H9 (cell line): ENCODE data around the gene FHL1. TPM values are rescaled to one million over a fixed set of nuclear protein-coding genes. Genes with fewer than 3 reads are reported as not detected.

ENCODE experiments used
- DNase-seq: peaks from one replicate; pipeline ENCODE4 v3.0.0-alpha.2; 2017
- H2AFZ ChIP-seq: one replicate; pipeline ENCODE4 v1.6.1; 2013; ENCODE audit warnings: mild to moderate bottlenecking, low read length, control low read depth, moderate library complexity
- H2AK5ac ChIP-seq: 2 replicates; pipeline ENCODE4 v1.6.1; 2013; ENCODE audit warnings: low read length, control low read depth, mixed read lengths; ENCODE audit not compliant: insufficient read length
- H2BK120ac ChIP-seq: one replicate; pipeline ENCODE4 v1.6.1; 2013; ENCODE audit warnings: low read depth, mild to moderate bottlenecking, low read length, control low read depth, inconsistent platforms; ENCODE audit not compliant: poor library complexity, severe bottlenecking
- H2BK12ac ChIP-seq: 2 replicates; pipeline ENCODE4 v1.6.1; 2013; ENCODE audit warnings: low read length, control low read depth, mixed read lengths, low read depth; ENCODE audit not compliant: insufficient read length
- H2BK15ac ChIP-seq: 2 replicates; pipeline ENCODE4 v1.6.1; 2013; ENCODE audit warnings: low read depth, low read length, control low read depth
- H2BK20ac ChIP-seq: one replicate; pipeline ENCODE4 v1.6.1; 2013; ENCODE audit warnings: low read depth, mild to moderate bottlenecking, low read length, control low read depth, inconsistent platforms; ENCODE audit not compliant: poor library complexity, severe bottlenecking
- H2BK5ac ChIP-seq: 2 replicates; pipeline ENCODE4 v1.6.1; 2013; ENCODE audit warnings: low read length, control low read depth, mixed read lengths; ENCODE audit not compliant: insufficient read length
- H3K14ac ChIP-seq: 2 replicates; pipeline ENCODE4 v1.6.1; 2013; ENCODE audit warnings: low read length, control low read depth; ENCODE audit not compliant: insufficient read depth
- H3K18ac ChIP-seq: 2 replicates; pipeline ENCODE4 v1.6.1; 2013; ENCODE audit warnings: low read depth, mild to moderate bottlenecking, mixed read lengths, low read length, control low read depth; ENCODE audit not compliant: insufficient read length
- H3K23ac ChIP-seq: 2 replicates; pipeline ENCODE4 v1.6.1; 2013; ENCODE audit warnings: low read length, control low read depth, mixed read lengths, low read depth; ENCODE audit not compliant: insufficient read length
- H3K23me2 ChIP-seq: 2 replicates; pipeline ENCODE4 v1.6.1; 2013; ENCODE audit warnings: low read depth, mild to moderate bottlenecking, mixed read lengths, low read length, control low read depth; ENCODE audit not compliant: insufficient read length, poor library complexity, severe bottlenecking
- H3K27ac ChIP-seq: 2 replicates; pipeline ENCODE4 v1.5.1; 2013; ENCODE audit warnings: low read length, control low read depth, mixed read lengths, low read depth; ENCODE audit not compliant: insufficient read length
- H3K27me3 ChIP-seq: 2 replicates; pipeline ENCODE4 v1.6.1; 2013; ENCODE audit warnings: low read length, control low read depth, inconsistent platforms; ENCODE audit not compliant: insufficient read depth
- H3K4ac ChIP-seq: 2 replicates; pipeline ENCODE4 v1.6.1; 2013; ENCODE audit warnings: low read depth, mild to moderate bottlenecking, control low read depth, inconsistent platforms, low read length, moderate library complexity
- H3K4me1 ChIP-seq: 2 replicates; pipeline ENCODE4 v1.6.1; 2013; ENCODE audit warnings: low read length, control low read depth, inconsistent platforms; ENCODE audit not compliant: insufficient read depth
- H3K4me2 ChIP-seq: 2 replicates; pipeline ENCODE4 v1.6.1; 2013; ENCODE audit warnings: low read length, control low read depth, mixed read lengths; ENCODE audit not compliant: insufficient read length, insufficient read depth
- H3K56ac ChIP-seq: 2 replicates; pipeline ENCODE4 v1.6.1; 2013; ENCODE audit warnings: low read depth, mild to moderate bottlenecking, mixed read lengths, low read length, control low read depth; ENCODE audit not compliant: insufficient read length
- H3K79me1 ChIP-seq: 2 replicates; pipeline ENCODE4 v1.6.1; 2013; ENCODE audit warnings: low read depth, mild to moderate bottlenecking, moderate library complexity, low read length, control low read depth, inconsistent platforms; ENCODE audit not compliant: insufficient read depth, poor library complexity, severe bottlenecking
- H3K79me2 ChIP-seq: 2 replicates; pipeline ENCODE4 v1.6.1; 2013; ENCODE audit warnings: low read length, control low read depth, inconsistent platforms; ENCODE audit not compliant: insufficient read depth
- H3K9ac ChIP-seq: 2 replicates; pipeline ENCODE4 v1.6.1; 2013; ENCODE audit warnings: low read length, control low read depth, mixed read lengths; ENCODE audit not compliant: insufficient read length; ENCODE audit errors: extremely low read depth
- H3K9me3 ChIP-seq: one replicate; pipeline ENCODE4 v1.6.1; 2013; ENCODE audit warnings: low read depth, low read length, inconsistent platforms; ENCODE audit not compliant: control insufficient read depth
- H3T11ph ChIP-seq: one replicate; pipeline ENCODE4 v1.6.1; 2013; ENCODE audit warnings: mild to moderate bottlenecking, low read length, control low read depth, inconsistent platforms
- H4K20me1 ChIP-seq: one replicate; pipeline ENCODE4 v1.6.1; 2013; ENCODE audit not compliant: control insufficient read depth, insufficient read length, insufficient read depth
- H4K5ac ChIP-seq: 2 replicates; pipeline ENCODE4 v1.6.1; 2013; ENCODE audit warnings: low read depth, mild to moderate bottlenecking, mixed read lengths, low read length, control low read depth; ENCODE audit not compliant: insufficient read length
- H4K8ac ChIP-seq: replicated peaks from 2 replicates; pipeline ENCODE4 v1.6.1; 2013; ENCODE audit warnings: low read length, control low read depth, mixed read lengths, low read depth; ENCODE audit not compliant: insufficient read length
- H4K91ac ChIP-seq: 2 replicates; pipeline ENCODE4 v1.6.1; 2013; ENCODE audit warnings: low read depth, mild to moderate bottlenecking, moderate library complexity, mixed read lengths, low read length, control low read depth; ENCODE audit not compliant: insufficient read length
- H3K27ac Mint-ChIP-seq, 3 experiments: 2 replicates in 2 of 3; 3 replicates in 1 of 3; pipeline ENCODE4 v1.8.0; 2020 to 2021; ENCODE audit warnings: mixed read lengths in 3 of 3, mild to moderate bottlenecking in 1 of 3, moderate library complexity in 1 of 3
- H3K27me3 Mint-ChIP-seq: 2 replicates; pipeline ENCODE4 v1.8.0; 2021; ENCODE audit warnings: low read depth, mild to moderate bottlenecking, moderate library complexity, mixed read lengths
- H3K36me3 Mint-ChIP-seq, 3 experiments: 2 replicates in 2 of 3; 3 replicates in 1 of 3; pipeline ENCODE4 v1.8.0; 2020 to 2021; ENCODE audit warnings: low read depth in 3 of 3, mixed read lengths in 3 of 3; ENCODE audit not compliant: insufficient read depth in 1 of 3
- H3K4me1 Mint-ChIP-seq, 2 experiments: 2 replicates each; pipeline ENCODE4 v1.8.0; 2020; ENCODE audit warnings: mixed read lengths in 2 of 2
- H3K4me3 Mint-ChIP-seq, 2 experiments: 2 replicates in 1 of 2; 3 replicates in 1 of 2; pipeline ENCODE4 v1.8.0; 2020 to 2021; ENCODE audit warnings: mild to moderate bottlenecking in 2 of 2, mixed read lengths in 2 of 2, moderate library complexity in 1 of 2
- H3K9me3 Mint-ChIP-seq, 2 experiments: 2 replicates in 1 of 2; 3 replicates in 1 of 2; pipeline ENCODE4 v1.8.0; 2020; ENCODE audit warnings: mild to moderate bottlenecking in 2 of 2, mixed read lengths in 2 of 2, moderate library complexity in 1 of 2
- WGBS: extraction: QIAGEN DNeasy Blood & Tissue Kit; methylation state at CpG from one replicate; pipeline ENCODE4 v1.1.7; 2013; ENCODE audit warnings: missing lambda C conversion rate, low lambda C conversion rate, mixed read lengths; ENCODE audit not compliant: insufficient read length; ENCODE audit errors: extremely low coverage; 5-methylcytosine and 5-hydroxymethylcytosine counted together
- total RNA-seq: library from RNA; stranded (reverse); gene quantifications from 2 replicates; pipeline ENCODE4 v1.2.1, GENCODE V29; 2021
- TF ChIP-seq, protein P1 (sequence below): fragments of 200-600 bp; sonication (generic); conservative IDR thresholded peaks from 3 replicates; pipeline ENCODE4 v1.8.0; 2021; ENCODE audit warnings: antibody characterized with exemption, mild to moderate bottlenecking

The FHL1 gene
- total RNA-seq, 1 experiment from 2014 or later, result 20.0 TPM

DNA sequence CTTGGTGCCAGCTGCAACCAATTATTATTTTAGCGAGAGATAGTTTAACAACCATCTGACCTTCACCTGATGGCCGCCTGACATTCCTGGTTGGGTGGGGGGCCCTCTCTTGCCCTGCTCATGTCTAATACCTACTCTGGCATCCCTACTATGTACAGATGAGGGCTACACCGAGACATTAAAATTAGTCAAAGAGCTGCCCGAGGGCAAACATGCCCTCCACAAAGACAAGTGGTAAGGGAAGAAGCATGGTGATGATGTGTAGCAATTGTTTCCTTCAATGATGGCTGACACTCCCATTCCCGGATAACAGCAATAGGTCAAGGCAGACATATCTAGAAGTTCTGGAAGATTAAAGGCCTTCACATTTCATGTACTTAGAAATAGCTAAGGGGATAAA is 54.3 kb downstream of the FHL1 start:
- no peaks in the 10 kb centered on the region for H3K27me3 ChIP-seq
- Mint-ChIP-seq H3K27me3 (no peaks in the 10 kb centered on the region), H3K4me1 (peaks cover 12 to 33% of the 10 kb centered on the region in 2 experiments), H3K9me3 (peaks cover 50 to 65% of the 10 kb centered on the region in 2 experiments), H3K27ac (no peak overlapping the region), H3K36me3 (peaks cover 2 to 3% (median 2%) of the 10 kb centered on the region in 3 experiments; a peak in 5 of 7 replicates), H3K4me3 (no peak overlapping the region)
- TF ChIP-seq, protein P1, sequence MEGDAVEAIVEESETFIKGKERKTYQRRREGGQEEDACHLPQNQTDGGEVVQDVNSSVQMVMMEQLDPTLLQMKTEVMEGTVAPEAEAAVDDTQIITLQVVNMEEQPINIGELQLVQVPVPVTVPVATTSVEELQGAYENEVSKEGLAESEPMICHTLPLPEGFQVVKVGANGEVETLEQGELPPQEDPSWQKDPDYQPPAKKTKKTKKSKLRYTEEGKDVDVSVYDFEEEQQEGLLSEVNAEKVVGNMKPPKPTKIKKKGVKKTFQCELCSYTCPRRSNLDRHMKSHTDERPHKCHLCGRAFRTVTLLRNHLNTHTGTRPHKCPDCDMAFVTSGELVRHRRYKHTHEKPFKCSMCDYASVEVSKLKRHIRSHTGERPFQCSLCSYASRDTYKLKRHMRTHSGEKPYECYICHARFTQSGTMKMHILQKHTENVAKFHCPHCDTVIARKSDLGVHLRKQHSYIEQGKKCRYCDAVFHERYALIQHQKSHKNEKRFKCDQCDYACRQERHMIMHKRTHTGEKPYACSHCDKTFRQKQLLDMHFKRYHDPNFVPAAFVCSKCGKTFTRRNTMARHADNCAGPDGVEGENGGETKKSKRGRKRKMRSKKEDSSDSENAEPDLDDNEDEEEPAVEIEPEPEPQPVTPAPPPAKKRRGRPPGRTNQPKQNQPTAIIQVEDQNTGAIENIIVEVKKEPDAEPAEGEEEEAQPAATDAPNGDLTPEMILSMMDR, result no peak
- H3K23me2 ChIP-seq, result no peaks in the 10 kb centered on the region
- H4K5ac ChIP-seq, result no peak overlapping the region
- H3K23ac ChIP-seq, result no peak overlapping the region
- H2AFZ ChIP-seq, result no peak overlapping the region
- H2BK120ac ChIP-seq, result no peak overlapping the region
- no peaks in the 10 kb centered on the region; the same call in 1 of the 2 replicates for H3K4me1 ChIP-seq
- no peak overlapping the region for H3K27ac ChIP-seq
- no peaks in the 10 kb centered on the region for H3K79me2 ChIP-seq
- no peak overlapping the region for H3K4ac ChIP-seq
- H4K8ac ChIP-seq, result no peak overlapping the region
- no peak overlapping the region for H2BK12ac ChIP-seq
- H3T11ph ChIP-seq, result no peak overlapping the region
- no peak for DNase-seq
- H4K20me1 ChIP-seq, result no peaks in the 10 kb centered on the region
- no peak overlapping the region for H3K4me2 ChIP-seq
- no CpG with 5 or more reads among the region's 5 CpGs for WGBS
- H3K56ac ChIP-seq, result no peak overlapping the region
- no peak overlapping the region for H2BK5ac ChIP-seq
- H2BK15ac ChIP-seq, result no peak overlapping the region
- no peak overlapping the region for H3K14ac ChIP-seq
- no peak overlapping the region for H3K18ac ChIP-seq
- no peak overlapping the region for H2BK20ac ChIP-seq
- H3K79me1 ChIP-seq, result no peaks in the 10 kb centered on the region
- H4K91ac ChIP-seq, result no peak overlapping the region
- H3K9me3 ChIP-seq, result peaks cover 40% of the 10 kb centered on the region
- H2AK5ac ChIP-seq, result no peak overlapping the region
- H3K9ac ChIP-seq, result no peak overlapping the region
